ENCODE data around the gene ACOT13.
"Not testable (repeated sequence)": the region's sequence is repeated elsewhere in the genome, so short reads cannot be mapped to it uniquely, and the experiment has no call there.

ACOT13 gene

DNA sequence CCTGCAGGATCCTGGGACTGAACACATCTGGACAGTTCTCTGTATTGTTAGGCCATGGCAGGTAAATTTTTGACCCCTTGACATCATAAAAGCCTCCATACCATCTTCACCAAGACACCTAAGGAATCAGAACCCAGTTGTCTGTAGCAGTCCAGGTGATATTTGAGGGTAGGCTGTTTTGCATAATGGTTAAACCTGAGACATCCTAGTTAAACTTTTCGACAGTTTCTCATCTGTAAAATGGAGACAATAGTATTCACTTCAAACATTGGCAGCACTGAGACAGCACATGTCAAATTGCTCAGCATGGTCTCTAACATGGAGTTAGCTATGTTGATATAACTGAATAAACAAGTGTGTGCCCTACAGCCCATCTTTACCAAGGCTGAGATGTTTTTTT lies 27.3 kb downstream of the ACOT13 start:
- no peak for FAIRE-seq

DNA sequence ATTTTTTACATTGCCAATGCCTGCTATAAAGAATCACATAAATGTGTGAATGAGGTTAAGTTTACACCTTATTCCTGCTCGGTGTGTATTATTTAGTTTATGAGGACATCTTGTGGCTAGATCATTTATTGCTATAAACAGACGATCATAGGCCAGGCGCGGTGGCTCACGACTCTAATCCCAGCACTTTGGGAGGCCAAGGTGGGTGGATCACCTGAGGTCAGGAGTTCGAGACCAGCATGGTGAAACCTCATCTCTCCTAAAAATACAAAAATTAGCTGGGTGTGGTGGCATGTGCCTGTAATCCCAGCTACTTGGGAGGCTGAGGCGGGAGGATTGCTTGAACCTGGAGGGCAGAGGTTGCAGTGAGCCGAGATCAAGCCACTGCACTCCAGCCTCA lies 28.8 kb downstream of the ACOT13 start:
- peak; percentile 47 for FAIRE-seq

DNA sequence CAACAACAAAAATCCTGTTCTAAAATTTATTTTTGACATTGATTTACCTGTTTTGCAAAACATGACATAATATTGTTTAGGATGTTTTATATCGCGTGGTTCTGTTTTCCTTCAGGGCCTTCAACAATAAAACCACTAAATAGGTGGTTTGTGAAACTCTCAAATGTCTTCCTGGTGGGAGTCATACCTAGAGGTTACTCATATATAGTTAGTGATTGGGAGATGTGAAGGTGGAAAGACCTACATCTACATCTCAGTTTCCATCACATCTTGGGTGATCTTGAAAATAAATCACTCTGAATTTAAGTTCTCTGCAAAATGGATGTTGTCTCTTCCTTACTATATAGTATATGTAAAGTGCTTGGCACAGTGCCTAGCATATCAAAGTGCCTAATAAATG lies 29.2 kb downstream of the ACOT13 start:
- no peak for FAIRE-seq

- no peak for FAIRE-seq
Measured at GRCh38 chr6:24699521-24700359, 32.9 kb downstream of the ACOT13 start.

GRCh38 chr6:24702720-24703282 lies 35.9 kb downstream of the ACOT13 start:
- no peak for FAIRE-seq

DNA sequence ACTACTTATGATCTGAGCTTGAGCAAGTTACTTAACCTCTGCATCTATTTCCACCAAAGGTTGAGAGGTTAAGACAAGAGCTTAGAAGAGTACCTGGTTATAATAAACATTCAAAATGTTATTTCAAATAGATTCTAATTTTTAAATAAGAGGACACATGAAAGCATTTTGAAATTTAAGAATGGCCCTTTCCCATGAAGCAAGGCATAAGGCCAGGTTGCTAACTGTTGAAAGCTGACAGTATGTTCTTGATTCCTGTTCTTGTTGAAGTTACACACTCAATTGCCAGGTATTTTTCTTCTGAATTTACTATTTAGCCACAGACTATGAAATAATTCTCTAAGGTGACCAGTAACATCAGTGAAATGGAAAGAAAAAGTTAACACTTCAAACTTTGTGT lies 37.6 kb downstream of the ACOT13 start:
- FAIRE-seq, result no peak

DNA sequence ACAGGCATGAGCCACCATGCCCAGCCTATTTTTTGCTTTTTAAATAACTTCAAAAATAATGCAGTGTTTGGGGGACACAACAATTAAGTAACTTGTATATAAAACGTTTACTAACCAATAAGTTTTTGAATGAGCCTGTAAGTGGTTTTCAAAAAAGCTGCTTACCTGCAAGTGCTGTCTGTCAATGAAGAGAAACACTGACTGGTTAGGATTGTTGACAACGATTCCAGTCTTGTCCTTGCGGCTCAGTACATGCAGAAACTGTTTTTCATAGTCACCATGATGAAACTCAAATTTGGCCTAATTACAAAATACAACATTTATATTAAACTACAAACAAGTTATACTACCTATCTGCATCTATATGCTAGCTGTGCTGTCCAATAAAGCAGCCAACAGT lies 41.7 kb downstream of the ACOT13 start:
- no peak for FAIRE-seq

DNA sequence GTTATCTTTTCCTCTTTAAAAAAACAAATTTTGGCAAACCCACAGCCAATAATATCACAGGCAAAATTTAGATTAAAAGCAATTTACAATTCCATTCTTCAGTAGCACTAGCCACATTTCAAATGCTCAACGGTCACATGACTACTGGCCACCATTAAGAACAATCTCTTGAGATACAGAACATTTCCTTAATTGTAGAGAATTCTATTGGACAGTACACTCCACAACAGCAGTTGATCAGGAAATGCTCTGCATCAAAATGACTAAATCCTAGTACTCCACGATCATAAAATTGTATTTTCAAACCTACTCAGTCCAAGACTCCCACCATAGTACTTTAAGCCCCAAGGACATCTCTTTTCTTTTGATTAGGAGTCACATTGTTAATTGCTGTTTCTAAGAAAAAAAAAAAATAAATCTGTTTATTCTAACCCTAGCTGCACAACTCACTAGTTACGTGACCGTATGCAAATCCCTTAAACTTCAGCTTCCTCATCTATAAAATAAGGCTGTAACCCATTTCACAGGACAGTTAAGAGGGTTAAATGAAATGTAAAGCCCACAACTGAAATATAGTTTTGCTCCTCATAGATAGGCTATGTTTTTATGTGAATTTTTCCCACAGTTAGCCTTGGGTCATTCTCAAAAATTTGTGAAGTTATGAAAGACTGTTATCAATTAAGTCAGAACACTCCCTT lies 42.3 kb downstream of the ACOT13 start:
- FAIRE-seq, result no peak

- no peak for FAIRE-seq
Measured at GRCh38 chr6:24710519-24711303, 43.8 kb downstream of the ACOT13 start.

DNA sequence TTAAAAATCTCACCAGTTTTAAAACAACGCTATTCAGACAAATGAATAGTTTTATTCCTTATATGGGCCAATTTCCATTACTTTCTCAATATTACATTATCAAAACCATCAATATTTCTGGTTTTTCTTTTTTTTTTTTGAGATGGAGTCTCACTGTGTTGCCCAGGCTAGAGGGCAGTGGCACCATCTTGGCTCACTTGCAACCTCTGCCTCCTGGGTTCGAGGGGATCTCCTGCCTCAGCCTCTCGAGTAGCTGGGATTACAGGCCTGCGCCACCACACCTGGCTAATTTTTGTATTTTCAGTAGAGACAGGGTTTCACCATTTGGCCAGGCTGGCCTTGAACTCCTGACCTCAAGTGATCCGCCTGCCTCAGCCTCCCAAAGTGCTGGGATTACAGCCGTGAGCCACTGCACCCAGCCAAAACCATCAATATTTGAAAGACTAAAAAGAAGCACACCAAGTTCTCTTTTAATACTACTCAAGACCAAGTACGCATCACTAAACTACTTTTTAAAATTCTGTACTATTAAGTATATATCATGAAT lies 49.8 kb downstream of the ACOT13 start:
- not testable (repeated sequence) for FAIRE-seq

GRCh38 chr6:24718449-24719124 lies 51.7 kb downstream of the ACOT13 start:
- no peak for FAIRE-seq

DNA sequence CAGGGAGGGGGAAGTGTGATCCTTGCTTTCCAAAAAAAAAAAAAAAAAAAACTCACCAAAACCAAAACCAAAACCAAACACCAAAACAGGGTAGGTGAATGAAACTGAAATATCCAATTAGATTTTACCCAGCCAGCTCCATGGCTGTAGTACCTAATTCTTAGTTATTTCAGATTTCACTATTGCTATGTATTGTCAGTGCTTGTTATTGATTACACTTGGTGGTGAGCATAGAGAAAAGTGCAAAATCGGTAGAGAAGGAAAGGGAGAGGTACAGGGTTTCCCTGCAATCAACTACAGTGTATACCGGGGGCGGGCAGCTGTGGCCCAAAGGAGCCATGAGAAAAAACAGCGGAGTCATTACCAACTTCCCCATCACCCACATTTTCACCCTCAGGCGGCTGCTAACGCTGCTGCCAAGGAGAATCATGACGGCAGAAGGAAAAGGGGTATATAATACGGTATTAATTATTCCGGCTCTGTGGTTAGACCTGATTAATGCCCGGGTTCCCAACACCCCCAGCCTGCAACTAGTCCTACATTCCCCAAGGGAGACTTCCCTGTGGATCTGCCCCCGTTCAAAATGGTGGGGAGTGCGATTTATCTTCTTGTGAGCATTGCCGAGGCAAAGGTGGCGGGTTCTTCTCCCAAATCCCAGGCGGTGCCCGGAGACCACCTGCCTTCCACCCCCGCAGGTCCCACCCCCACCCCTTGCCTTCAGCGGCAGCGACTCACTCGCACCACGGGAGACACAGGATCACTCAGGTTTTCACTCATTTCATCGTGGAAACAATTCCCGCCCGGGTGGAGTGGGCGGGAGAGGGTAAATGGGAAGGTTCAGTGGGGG lies 52.5 kb downstream of the ACOT13 start, which contains the start of gene C6orf62:
Gene C6orf62 (minus strand): TSS at position 30 of the 847 bp plus-strand sequence. CDS start 486 bp downstream, outside the sequence.
- no peak for FAIRE-seq

- no peak for FAIRE-seq
Measured at GRCh38 chr6:24720131-24720603, 53.3 kb downstream of the ACOT13 start.

DNA sequence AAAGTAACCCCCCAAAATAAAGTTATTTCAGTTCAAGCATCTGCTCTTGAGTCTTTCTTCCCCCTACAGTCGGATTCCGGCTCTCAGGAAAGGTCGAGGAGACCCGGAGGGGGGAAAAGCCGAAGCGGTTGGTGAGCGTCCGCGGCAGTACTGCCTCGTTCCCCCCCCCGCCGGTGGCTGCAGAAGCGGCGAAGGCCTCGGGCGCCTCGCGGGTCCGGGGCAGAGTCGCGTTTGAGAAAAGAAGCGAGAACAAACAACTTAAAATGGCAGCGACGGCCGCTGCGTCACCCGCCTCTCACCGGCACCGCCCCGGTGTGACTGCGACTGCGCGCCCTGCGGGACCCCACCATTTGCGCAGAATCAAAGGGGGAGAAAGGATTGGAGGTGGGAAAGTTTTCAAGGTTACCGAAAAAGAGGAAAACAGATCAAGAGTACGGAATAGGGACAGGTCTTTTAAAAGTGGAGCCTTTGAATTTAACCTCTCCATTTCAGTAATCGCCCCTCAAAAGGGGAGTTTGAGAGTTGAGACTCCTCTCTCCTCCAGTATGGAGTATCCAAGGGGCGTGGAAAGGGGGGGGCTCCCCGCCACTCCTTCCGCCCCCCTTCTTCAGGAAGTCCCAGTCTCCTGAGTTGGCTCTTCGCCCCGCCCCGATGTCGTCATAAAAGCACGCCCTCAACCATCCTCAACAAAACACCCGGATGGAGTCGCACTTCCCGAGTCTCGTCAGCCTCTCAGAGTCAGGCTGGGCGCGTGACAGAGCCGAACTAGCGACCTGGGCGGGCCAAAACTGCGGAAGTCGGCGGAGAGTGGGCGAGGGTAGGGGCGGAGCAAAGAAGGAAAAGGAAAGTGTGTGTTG lies 54.0 kb downstream of the ACOT13 start:
- FAIRE-seq, result peak; percentile 99

GRCh38 chr6:24721461-24722215 lies 54.8 kb downstream of the ACOT13 start:
- FAIRE-seq, result no peak

DNA sequence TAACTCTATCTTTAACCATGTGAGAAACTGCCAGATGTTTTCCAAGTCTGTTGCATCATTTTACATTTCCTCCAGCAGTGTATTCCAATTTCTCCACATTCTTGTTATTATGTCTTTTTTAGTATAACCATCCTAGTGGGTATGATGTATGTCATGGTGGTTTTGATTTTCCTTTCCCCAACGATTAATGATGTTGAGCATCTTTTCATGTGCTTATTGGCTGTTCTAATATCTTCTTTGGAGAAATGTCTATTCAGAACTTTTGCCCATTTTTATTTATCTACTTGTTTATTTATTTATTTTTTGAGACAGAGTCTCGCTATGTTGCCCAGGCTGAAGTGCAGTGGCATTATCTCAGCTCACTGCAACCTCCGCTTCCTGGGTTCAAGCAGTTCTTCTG lies 56.4 kb downstream of the ACOT13 start:
- FAIRE-seq, result no peak

DNA sequence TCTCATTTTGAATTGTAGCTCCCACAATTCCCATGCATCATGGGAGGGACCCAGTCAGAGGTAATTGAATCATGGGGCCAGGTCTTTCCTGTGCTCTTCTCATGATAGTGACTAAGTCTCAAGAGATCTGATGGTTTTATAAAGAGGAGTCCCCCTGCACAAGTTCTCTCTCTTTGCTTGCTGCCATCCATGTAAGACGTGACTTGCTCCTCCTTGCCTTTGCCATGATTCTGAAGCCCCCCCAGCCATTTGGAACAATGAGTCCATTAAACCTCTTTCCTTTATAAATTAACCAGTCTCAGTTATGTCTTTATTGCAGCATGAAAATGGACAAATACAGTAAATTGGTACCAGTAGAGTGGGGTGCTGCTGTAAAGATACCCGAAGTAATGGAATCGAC lies 63.8 kb downstream of the ACOT13 start:
- FAIRE-seq, result not testable (repeated sequence)

GRCh38 chr6:24731456-24732134 lies 64.7 kb downstream of the ACOT13 start:
- FAIRE-seq, result not testable (repeated sequence)

- no peak for FAIRE-seq
Measured at GRCh38 chr6:24734166-24734565, 67.3 kb downstream of the ACOT13 start.
